K562 (cell line): ENCODE results near the gene LGR6. TPM values are rescaled to one million over a fixed set of nuclear protein-coding genes. Genes with fewer than 3 reads are reported as not detected.
A peak's percentile ranks its signal among the peaks of the same experiment; 100 is the strongest.

ENCODE experiments used
- ARHGAP35 ChIP-seq: fragments of 450-650 bp; IDR thresholded peaks from 2 replicates; pipeline ENCODE4 v1.6.1; 2018; ENCODE audit not compliant: partially characterized antibody
- ARID1B ChIP-seq: fragments of 450-650 bp; IDR thresholded peaks from 2 replicates; pipeline ENCODE4 v1.6.1; 2016; ENCODE audit warnings: antibody characterized with exemption, mild to moderate bottlenecking, inconsistent platforms
- BRD4 ChIP-seq: fragments of 200-600 bp; sonication (generic); IDR thresholded peaks from 2 replicates; pipeline ENCODE4 v1.6.1; 2017; ENCODE audit warnings: inconsistent platforms
- HMG20B ChIP-seq: fragments of 250-450 bp; sonication (Bioruptor Pico); IDR thresholded peaks from 2 replicates; pipeline ENCODE4 v1.5.0; 2021; ENCODE audit warnings: mild to moderate bottlenecking
- HNRNPL ChIP-seq: fragments of 200-400 bp; formaldehyde crosslinking; IDR thresholded peaks from 2 replicates; pipeline ENCODE4 v1.6.1; 2017; ENCODE audit warnings: low read depth, mild to moderate bottlenecking, low read length
- HOXB6 ChIP-seq: fragments of 250-450 bp; sonication (Bioruptor Pico); IDR thresholded peaks from 2 replicates; pipeline ENCODE4 v1.5.1; 2022; ENCODE audit warnings: mild to moderate bottlenecking, borderline replicate concordance
- NCOR1 ChIP-seq: fragments of 450-650 bp; IDR thresholded peaks from 2 replicates; pipeline ENCODE4 v1.6.1; 2016; ENCODE audit warnings: mild to moderate bottlenecking, moderate library complexity
- POU5F1 ChIP-seq: fragments of 150-350 bp; IDR thresholded peaks from 2 replicates; pipeline ENCODE4 v1.6.1; 2014; ENCODE audit warnings: borderline replicate concordance, low read length, low read depth, mild to moderate bottlenecking; ENCODE audit not compliant: partially characterized antibody
- TGIF2 ChIP-seq: sonication (generic); formaldehyde crosslinking; IDR thresholded peaks from 2 replicates; pipeline ENCODE4 v1.8.1; 2022; ENCODE audit warnings: mild to moderate bottlenecking, missing genetic modification reagents, moderate library complexity
- U2AF2 ChIP-seq: fragments of 200-400 bp; formaldehyde crosslinking; optimal IDR thresholded peaks from 2 replicates; pipeline ENCODE3; 2017; ENCODE audit warnings: low read depth, mild to moderate bottlenecking, low read length
- XRCC4 ChIP-seq: IDR thresholded peaks from one replicate; pipeline ENCODE4 v1.6.1; 2011; ENCODE audit not compliant: insufficient read depth, insufficient read length; ENCODE audit errors: extremely low read depth
- ZNF584 ChIP-seq: fragments of 200-800 bp; sonication (Bioruptor generic); IDR thresholded peaks from 2 replicates; pipeline ENCODE4 v1.6.1; 2016; ENCODE audit warnings: low read depth, mild to moderate bottlenecking, missing genetic modification characterization, missing compliant biosample characterization
- ZNF780A ChIP-seq: fragments of 250-450 bp; sonication (Bioruptor Pico); IDR thresholded peaks from 2 replicates; pipeline ENCODE4 v1.5.0; 2021; ENCODE audit warnings: mild to moderate bottlenecking
- polyA plus RNA-seq, 8 experiments: library from polyadenylated mRNA; depleted of rRNA in 4 of 8; stranded (reverse) in 5 of 8; unstranded in 3 of 8; fragments of >200 nt; fragmentation: Nextera tagmentation in 2 of 8; fragmentation: Illumina TruSeq in 1 of 8; extraction: Ambion mirVana in 2 of 8; extraction: Trizol in 1 of 8; gene quantifications; 2 replicates each; pipeline versions ENCODE4 v1.2.1 to v1.2.3, GENCODE V29; 2011 to 2014; ENCODE audit warnings: inconsistent platforms in 1 of 8, missing spikeins in 1 of 8
- total RNA-seq, 7 experiments: library from RNA; depleted of rRNA in 6 of 7; stranded (reverse); fragments of >200 nt in 6 of 7; fragmentation: Illumina TruSeq in 2 of 7; extraction: Trizol in 2 of 7; gene quantifications; 2 replicates each; pipeline versions ENCODE4 v1.2.1 to v1.2.3, GENCODE V29; 2011 to 2021; ENCODE audit warnings: low replicate concordance in 1 of 7
- TF ChIP-seq, protein P1 (sequence below): fragments of 150-350 bp; conservative IDR thresholded peaks from 2 replicates; pipeline ENCODE4 v1.6.1; 2014; ENCODE audit warnings: low read length
- TF ChIP-seq, protein P2 (sequence below): fragments of 450-650 bp; IDR thresholded peaks from one replicate; pipeline ENCODE4 v1.6.1; 2018; ENCODE audit warnings: mild to moderate bottlenecking, moderate library complexity; ENCODE audit not compliant: partially characterized antibody
- TF ChIP-seq, protein P3 (sequence below), 2 experiments: fragments of 450-650 bp; formaldehyde crosslinking in 1 of 2; IDR thresholded peaks; 2 replicates each; pipeline versions ENCODE4 v1.4.0 to v1.6.1; 2014 to 2020; ENCODE audit warnings: mild to moderate bottlenecking in 2 of 2, borderline replicate concordance in 1 of 2, low read depth in 1 of 2

LGR6 gene
- total and polyA plus RNA-seq, 9 of the 15 experiments (the other 6 are each of a cell fraction or from before 2014, with no cell fraction given) = 0.01 to 0.54 (median 0.17) TPM; not detected in 1

DNA sequence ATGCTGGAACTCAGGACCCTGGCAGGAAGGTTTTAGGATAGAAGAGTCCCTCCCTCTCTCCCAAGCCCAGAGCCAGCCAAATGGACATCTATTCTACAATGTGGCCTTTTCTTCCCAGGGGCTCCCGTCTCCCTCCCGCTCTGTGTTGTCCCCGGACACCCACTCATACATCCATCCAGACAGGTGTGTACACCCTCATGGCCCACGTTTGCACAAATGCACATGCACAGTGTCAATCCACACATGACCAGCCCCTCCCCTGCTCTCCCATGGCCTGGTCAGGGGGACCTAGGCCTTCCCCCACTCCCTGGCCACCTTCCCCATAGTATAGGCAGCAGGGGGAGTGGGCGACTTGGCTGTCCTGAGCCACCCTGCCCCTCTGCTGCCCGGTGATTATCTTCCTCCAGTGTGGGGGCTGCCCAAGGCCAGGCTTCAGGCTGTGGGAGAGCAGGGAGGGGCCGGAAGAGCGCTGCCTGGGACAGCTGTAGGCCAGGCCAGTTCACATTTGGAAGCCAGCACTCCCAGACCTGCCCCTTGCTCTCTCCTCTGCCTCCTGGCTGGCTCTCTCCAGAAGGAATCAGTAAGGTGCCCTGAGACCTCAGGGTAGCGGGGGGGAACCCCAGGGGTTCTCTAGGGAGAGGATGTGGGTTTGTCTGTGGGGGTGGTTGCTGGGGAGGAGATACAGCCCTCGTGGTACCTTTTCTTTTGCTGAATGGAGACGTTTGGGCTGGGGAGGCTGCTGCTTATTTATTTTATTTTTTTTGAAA, 29.1 kb upstream of the LGR6 start (continued):
- TF ChIP-seq, protein P1, sequence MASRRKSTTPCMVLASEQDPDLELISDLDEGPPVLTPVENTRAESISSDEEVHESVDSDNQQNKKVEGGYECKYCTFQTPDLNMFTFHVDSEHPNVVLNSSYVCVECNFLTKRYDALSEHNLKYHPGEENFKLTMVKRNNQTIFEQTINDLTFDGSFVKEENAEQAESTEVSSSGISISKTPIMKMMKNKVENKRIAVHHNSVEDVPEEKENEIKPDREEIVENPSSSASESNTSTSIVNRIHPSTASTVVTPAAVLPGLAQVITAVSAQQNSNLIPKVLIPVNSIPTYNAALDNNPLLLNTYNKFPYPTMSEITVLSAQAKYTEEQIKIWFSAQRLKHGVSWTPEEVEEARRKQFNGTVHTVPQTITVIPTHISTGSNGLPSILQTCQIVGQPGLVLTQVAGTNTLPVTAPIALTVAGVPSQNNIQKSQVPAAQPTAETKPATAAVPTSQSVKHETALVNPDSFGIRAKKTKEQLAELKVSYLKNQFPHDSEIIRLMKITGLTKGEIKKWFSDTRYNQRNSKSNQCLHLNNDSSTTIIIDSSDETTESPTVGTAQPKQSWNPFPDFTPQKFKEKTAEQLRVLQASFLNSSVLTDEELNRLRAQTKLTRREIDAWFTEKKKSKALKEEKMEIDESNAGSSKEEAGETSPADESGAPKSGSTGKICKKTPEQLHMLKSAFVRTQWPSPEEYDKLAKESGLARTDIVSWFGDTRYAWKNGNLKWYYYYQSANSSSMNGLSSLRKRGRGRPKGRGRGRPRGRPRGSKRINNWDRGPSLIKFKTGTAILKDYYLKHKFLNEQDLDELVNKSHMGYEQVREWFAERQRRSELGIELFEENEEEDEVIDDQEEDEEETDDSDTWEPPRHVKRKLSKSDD = no peak
- TF ChIP-seq, protein P2, sequence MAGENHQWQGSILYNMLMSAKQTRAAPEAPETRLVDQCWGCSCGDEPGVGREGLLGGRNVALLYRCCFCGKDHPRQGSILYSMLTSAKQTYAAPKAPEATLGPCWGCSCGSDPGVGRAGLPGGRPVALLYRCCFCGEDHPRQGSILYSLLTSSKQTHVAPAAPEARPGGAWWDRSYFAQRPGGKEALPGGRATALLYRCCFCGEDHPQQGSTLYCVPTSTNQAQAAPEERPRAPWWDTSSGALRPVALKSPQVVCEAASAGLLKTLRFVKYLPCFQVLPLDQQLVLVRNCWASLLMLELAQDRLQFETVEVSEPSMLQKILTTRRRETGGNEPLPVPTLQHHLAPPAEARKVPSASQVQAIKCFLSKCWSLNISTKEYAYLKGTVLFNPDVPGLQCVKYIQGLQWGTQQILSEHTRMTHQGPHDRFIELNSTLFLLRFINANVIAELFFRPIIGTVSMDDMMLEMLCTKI = no peak
- TF ChIP-seq HNRNPL = no peak
- TF ChIP-seq XRCC4 = no peak
- TF ChIP-seq U2AF2 = no peak
- TF ChIP-seq, protein P3, sequence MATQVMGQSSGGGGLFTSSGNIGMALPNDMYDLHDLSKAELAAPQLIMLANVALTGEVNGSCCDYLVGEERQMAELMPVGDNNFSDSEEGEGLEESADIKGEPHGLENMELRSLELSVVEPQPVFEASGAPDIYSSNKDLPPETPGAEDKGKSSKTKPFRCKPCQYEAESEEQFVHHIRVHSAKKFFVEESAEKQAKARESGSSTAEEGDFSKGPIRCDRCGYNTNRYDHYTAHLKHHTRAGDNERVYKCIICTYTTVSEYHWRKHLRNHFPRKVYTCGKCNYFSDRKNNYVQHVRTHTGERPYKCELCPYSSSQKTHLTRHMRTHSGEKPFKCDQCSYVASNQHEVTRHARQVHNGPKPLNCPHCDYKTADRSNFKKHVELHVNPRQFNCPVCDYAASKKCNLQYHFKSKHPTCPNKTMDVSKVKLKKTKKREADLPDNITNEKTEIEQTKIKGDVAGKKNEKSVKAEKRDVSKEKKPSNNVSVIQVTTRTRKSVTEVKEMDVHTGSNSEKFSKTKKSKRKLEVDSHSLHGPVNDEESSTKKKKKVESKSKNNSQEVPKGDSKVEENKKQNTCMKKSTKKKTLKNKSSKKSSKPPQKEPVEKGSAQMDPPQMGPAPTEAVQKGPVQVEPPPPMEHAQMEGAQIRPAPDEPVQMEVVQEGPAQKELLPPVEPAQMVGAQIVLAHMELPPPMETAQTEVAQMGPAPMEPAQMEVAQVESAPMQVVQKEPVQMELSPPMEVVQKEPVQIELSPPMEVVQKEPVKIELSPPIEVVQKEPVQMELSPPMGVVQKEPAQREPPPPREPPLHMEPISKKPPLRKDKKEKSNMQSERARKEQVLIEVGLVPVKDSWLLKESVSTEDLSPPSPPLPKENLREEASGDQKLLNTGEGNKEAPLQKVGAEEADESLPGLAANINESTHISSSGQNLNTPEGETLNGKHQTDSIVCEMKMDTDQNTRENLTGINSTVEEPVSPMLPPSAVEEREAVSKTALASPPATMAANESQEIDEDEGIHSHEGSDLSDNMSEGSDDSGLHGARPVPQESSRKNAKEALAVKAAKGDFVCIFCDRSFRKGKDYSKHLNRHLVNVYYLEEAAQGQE (IDR thresholded peaks at IDR 0.05; ENCODE audit: borderline replicate concordance) = no peak
- TF ChIP-seq, protein P3 (CRISPR knock-in tag; IDR thresholded peaks at IDR 0.05; ENCODE audit: low read depth) = no peak
- TF ChIP-seq HOXB6 (CRISPR knock-in tag) = no peak
- no peak for TF ChIP-seq POU5F1
- TF ChIP-seq BRD4 = no peak
- TF ChIP-seq HMG20B (CRISPR knock-in tag) = no peak
- no peak for TF ChIP-seq ZNF780A
- TF ChIP-seq TGIF2 (CRISPR knock-in tag) = no peak
- no peak for TF ChIP-seq ARHGAP35
- no peak for TF ChIP-seq ZNF584 (CRISPR knock-in tag)
- TF ChIP-seq ARID1B = peak; percentile 80
- TF ChIP-seq NCOR1 = peak; percentile 52; the same call in 1 of the 2 replicates
